AG20443 (cell line): ENCODE results near the gene KMT2D.

Experiments
- DNase-seq: peaks from one replicate; pipeline ENCODE4 v3.0.0; 2012; ENCODE audit warnings: low spot score, mixed read lengths

Gene KMT2D

DNA sequence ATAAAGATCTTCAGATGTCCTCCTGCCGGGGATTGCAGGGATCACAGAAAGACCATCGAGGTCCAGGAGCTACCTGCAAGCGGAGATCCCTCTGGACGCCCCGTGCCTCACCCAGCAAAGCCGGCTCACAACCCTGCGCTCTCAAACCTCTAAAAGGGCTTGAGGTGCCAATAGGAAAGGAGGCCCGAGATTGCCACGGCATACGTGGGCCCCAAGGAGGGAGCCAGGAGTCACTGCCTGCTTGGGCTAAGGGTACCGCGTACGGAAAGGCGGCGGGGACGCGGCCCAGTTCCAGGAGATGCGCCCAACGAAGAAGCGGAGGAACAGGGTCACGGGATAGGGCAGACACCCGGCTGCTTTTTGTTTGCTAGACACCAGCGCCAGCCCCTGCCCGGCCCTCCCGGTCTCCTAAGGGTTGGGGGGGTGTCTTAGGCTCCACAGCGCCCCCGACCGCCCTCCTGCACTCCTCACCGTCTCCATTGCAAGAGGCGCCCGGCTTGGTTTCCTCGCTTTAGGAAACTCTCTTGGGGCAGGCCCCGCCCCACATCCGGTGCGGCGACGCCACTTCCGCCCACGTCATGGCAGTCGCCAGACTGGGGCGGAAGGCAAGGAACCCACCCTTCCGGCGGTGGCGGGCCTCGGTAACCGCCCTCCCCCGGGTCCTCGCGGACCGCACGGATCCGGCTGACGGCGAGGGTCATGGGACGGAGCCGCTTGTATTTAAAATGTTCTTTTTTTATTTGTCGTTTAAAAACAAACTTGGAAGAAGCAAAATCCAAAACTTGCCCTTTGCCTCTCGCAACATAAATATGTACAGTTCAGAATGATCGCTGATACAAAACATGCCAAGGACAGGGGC lies 42.1 kb downstream of the KMT2D start, which contains the start of gene PRKAG1:
TSS of gene PRKAG1 (minus strand) at position 516 of the 859 bp plus-strand sequence. CDS start at position 480, 36 bp downstream.
- peak; percentile 99 for DNase-seq

GRCh38 chr12:49017891-49018260 lies 42.7 kb downstream of the KMT2D start:
- DNase-seq, result peak; percentile 61

DNA sequence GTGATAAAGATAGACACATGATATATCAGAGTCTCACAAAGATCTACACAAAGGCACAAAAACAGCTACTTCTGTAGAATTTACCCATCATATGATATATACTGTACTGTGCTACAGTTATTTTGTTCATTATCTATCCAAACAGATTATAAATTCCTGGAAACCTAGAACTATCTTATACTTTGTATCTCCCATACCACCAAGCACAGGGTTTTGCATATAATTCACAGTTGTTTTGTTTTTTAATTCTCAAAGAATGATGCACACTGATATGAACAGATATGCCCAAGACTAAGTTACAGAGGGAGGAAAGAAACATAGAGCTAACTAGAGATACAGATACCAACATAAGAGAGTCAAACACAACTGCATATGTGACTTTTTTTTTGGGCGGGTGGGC lies 45.4 kb downstream of the KMT2D start:
- no peak for DNase-seq

- DNase-seq, result no peak
Measured at GRCh38 chr12:49014547-49014946, 46.0 kb downstream of the KMT2D start.

- no peak for DNase-seq
Measured at GRCh38 chr12:49013428-49013827, 47.2 kb downstream of the KMT2D start.

- DNase-seq, result no peak
Measured at GRCh38 chr12:49012739-49013138, 47.9 kb downstream of the KMT2D start.
